Stimulated activated CD8-positive, alpha-beta memory T cell treated with anti-CD3 and anti-CD28 coated beads, Interleukin-7, amount 100 ng/mL, for 24 hours (primary cell): ENCODE results near the gene CELF1.

Source experiments
- DNase-seq: peaks from one replicate; pipeline ENCODE4 v3.0.0-alpha.2; 2020; ENCODE audit warnings: low read depth

CELF1 gene

GRCh38 chr11:47447906-47448305, 105.0 kb downstream of the CELF1 start:
- DNase-seq: no peak

GRCh38 chr11:47446833-47447232, 106.1 kb downstream of the CELF1 start:
- no peak for DNase-seq

GRCh38 chr11:47445840-47446239, 107.1 kb downstream of the CELF1 start:
- DNase-seq: no peak

DNA sequence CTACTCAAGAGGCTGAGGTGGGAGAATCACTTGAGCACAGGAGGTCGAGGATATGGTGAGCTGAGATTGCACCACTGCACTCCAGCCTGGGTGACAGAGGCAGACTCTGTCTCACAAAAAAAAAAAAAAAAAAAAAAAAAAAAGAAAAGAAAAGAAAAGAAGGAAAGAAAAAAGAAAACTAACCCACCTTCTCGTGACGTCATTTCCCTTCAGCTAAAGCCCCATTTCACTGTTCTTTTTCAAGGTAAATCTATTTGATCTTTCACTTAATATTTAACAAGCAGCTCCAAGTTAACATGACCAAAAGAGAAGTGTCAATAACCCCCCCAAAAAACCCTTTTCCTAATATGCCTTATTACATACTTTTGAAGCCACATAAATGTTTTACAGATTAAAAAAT, 109.1 kb downstream of the CELF1 start:
- DNase-seq: no peak

DNA sequence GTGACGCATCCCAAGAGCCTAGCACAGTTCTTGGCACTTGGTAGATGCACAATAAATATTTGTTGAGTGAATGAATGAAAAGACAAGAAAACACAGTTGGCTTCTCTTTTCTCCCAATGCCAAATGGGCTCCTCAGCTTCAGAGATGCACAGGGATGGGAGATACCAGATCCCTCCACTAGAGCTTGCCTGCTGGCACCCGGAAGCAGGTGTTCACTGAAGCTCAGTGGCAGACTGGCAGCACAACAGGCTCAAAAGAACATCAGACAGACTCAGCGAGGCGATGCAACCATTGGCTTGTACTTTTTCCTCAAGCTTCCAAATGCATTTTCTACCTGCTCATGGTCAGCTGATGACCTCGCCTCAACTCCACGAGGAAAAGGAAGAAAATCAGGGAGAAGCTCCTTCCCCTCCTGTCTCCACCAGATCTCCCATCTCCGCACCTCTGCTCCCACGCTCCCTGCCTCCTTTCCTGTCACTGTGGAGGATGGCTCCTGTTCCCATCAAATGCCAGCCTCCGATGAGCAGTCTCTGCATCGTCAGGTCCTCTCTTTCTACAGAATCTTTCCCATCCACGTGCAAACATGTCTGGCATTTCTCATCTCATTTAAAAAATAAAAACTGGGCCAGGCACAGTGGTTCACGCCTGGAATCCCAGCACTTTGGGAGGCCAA, 109.8 kb downstream of the CELF1 start:
- no peak for DNase-seq

GRCh38 chr11:47442514-47442913, 110.4 kb downstream of the CELF1 start:
- no peak for DNase-seq

DNA sequence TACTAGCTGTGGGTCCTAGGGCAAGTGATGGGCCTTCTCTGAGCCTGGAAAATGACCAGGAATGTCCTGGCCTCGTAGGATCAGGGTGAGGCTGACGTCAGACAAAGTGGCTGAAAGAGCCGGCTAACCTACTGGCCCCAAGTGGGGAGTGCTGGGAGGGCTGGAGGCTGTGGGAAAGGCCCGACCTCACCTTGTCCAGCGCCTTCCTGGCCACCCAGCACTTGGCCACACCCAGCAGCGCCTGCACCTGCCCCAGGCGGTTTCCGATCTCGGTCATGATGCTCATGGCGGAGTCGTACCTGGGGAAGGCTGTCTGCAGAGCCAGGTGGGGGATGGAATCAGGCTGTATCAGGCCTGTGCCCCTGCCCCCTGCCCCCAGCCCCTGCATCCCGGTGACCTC, 111.5 kb downstream of the CELF1 start:
- DNase-seq: no peak

- no peak for DNase-seq
Observed at GRCh38 chr11:47440054-47440476, 112.9 kb downstream of the CELF1 start.

DNA sequence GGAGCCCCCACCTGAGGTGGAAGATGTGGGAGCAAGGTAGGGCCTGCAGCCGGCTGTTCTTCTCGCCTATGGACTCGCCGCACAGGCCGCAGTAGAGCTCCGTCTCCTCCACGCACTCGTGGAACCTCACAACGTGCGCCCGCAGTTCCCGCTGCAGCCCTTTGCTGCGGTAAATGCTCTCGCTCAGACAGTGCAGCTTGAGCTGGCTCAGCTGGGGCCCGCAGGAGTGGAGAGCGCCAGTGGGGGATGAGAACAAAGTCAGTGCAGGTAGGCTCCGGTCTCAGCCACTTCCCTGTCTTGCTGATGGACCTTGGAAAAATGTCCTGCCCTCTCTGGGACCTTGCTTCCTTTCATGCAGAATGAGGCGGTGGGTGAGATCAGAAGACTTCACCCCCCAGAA, 114.2 kb downstream of the CELF1 start:
- no peak for DNase-seq

DNA sequence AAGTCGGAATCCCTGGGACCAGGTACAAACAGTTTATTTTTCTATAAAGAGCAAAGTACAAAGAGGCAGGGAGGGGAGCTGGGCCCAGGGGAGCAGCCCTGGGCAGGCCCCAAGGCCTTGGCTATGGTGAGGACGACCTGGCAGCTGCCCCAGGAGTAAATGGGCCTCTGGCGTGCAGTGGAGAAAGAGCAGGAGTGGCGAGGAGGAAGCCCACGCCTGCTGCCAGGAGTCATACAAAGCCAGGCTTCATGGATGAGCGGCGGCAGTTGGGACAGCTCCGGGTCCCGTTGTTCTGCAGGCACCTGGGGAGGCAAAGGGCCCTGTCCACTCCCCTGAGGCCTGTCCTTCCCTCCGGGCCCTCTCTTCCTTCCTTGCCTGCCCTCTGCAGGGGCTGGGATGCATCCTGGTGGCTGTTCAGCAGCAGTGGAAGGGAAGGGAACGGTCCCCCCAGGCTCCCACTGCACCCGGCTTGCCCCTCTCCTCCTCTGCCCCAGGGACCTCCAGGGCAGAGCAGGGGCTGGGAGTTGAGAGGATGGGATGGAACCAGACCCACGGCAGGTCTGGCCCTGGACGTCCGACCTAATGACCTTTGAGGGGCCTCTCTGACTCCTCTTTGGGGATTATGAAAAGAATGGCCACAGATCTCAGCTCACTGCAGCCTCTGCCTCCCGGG, 115.0 kb downstream of the CELF1 start:
- no peak for DNase-seq

DNA sequence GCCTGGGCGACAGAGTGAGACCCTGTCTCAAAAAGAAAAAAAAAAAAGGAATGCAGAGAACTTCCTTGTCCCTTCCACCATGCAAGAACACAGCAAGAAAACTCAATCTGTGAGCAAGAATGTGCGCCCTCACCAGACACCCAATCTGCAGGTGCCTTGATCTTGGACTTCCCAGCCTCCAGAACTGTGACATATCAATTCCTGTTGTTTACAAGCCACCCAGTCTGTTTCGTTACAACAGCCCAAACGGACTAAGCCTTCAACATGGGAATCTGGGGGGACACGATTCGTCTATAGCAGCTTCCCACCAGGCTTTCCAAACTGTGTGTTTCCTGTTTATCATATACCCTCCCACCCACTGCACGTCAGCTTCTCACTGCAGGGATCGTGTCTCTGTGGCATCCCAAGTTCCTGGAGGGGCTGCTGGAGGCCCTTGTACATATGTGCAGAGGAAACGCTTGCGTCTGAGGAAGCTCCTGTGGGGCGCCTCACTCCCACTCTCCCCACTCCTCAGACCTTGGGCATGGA, 115.7 kb downstream of the CELF1 start:
- no peak for DNase-seq

GRCh38 chr11:47436726-47437125, 116.2 kb downstream of the CELF1 start:
- DNase-seq: no peak

- DNase-seq: no peak
Observed at GRCh38 chr11:47435687-47436086, 117.2 kb downstream of the CELF1 start.

GRCh38 chr11:47434011-47434786, 118.7 kb downstream of the CELF1 start:
- DNase-seq: no peak

- DNase-seq: no peak
Observed at GRCh38 chr11:47433157-47433556, 119.8 kb downstream of the CELF1 start.

DNA sequence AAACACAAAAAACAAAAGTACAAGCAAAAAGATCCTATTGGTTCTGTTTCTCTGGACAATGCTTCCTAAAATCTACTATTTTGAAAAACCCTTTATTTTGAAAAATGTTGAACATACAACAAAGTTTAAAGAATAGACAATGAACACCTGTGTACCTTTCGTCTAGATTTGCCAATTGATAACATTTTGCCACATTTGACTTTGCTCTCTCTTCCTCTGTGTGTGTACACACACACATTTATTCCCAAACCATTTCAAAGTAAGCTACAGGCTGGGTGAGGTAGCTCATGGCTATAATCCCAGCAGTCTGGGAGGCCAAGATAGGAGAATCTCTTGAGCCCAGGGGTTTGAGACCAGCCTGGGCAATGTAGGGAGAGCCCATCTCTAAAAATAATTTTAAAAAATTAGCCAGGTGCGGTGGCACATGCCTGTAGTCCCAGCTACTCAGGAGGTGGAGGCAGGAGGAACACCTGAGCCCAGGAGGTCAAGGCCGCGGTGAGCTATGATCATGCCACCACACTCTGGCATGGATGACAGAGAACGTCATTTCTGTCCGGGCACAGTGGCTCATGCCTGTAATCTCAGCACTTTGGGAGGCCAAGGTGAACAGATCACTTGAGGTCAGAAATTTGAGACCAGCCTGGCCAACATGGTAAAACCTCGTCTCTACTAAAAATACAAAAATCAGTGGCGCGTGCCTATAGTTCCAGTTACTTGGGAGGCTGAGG, 121.4 kb downstream of the CELF1 start:
- no peak for DNase-seq

DNA sequence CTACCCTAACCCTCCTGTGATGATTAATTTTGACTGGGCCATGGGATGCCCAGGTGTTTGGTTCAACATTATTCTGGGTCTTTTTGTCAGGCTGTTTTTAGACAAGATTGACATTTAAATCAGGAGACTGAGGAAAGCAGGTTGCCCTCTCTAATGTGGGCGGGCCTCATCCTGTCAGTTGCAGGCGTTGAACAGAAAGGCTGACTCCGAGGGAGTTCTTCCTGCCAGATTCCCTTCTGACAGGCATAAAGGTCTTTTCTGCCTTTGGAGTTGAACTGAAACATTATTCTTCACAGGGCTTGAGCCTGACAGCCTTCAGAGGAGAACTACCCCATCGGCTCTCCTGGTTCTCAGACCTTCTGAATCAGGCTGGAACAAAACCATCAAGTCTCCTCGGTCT, 122.4 kb downstream of the CELF1 start:
- no peak for DNase-seq

GRCh38 chr11:47426062-47426956, 126.6 kb downstream of the CELF1 start, which contains the start of gene PSMC3:
TSS of gene PSMC3 (minus strand) at chr11:47426439. CDS start at chr11:47426279, 160 bp downstream.
- DNase-seq: peak; percentile 98

DNA sequence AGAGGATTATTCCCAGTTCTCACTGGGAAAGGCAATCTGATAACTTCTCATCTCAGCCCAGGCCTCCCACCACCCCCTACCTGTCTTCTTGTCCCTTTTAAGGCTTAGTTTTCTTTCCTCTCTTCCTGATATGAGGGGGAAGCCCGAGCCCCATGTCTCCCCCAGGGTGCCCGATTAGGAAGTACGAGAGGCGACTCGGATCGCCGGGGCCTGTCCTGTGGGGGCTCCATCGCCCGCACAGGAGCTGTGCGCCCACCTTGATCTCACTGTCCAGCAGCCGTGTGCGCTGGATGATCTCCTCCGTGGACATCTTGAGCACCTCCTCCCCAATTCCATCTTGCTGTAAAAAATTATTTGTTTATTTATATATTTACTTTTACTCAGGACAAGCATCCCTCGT, 127.3 kb downstream of the CELF1 start:
- DNase-seq: no peak

DNA sequence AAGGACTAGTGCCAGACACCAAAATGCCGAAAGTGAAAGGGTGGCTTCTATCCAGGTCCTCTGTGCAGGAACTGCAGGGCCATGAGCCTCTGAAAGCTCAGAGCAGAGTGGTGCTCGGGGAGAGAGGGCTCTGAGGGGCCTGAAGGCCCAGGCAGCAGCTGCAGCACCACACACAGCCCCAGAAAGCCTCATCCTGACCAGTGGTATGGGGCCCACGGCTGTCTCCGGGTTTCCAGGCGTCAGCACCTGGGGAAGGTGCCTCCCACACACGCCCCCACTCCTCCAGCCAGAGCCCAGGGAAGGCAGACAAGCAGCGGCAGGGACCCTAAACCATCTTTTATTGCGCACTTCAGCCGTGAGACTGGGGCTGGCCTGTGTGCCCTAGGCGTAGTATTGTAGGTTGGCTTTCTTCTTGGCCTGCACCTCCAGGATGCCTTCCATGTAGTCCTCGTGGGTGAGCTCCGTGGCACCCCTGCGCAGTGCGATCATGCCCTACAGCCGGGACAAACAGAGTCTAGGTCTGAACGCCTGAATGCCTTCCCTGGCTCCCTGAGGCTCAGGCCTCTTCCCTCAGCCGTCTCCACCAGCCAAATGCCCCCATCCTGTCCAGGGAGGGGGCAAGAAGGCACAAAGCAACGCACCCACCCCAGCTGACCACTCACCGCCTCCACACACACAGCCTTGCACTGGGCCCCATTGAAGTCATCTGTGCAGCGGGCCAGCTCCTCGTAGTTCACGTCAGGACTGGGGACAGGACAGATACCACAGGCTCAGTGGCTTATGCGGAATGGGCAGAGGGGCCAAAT, 134.3 kb downstream of the CELF1 start:
- no peak for DNase-seq
